Measurements from ENCODE around the gene PAQR9.

PAQR9 gene

DNA sequence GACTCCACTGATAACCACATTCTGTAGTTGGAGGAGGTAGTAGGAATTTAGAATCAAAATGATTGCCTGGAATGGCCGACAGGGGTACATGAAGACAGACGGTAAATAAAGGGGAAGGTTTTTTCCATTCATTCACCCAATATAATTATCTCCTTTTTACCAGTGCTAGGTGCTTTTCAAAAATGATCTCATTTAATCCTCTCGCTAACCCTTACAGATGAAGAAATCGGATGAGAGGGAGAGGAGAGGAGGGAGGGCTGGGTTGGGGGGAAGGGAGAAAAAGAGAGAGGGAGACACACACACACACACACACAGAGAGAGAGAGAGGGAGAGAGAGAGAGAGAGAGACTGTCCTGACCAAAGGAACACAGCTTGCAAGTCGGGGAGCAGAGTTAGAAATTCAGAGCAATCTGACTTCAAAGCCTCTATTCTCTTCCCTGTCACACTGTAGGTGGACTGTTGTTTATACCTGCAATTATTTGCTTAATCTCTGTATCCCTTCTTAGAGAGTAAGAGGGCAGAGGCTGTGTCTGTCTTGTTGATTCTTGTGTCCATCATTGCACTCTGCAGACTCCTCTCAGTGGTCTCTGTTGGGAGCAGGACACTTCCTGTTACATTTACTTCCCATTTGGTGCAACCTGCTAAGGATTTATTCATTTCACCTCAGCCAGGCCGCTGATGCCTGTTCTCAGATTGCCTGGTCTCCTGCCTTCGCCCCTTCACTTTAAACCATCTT is 18.7 kb upstream of the PAQR9 start:
- no peak for DNase-seq (ENCODE audit: low read depth)

DNA sequence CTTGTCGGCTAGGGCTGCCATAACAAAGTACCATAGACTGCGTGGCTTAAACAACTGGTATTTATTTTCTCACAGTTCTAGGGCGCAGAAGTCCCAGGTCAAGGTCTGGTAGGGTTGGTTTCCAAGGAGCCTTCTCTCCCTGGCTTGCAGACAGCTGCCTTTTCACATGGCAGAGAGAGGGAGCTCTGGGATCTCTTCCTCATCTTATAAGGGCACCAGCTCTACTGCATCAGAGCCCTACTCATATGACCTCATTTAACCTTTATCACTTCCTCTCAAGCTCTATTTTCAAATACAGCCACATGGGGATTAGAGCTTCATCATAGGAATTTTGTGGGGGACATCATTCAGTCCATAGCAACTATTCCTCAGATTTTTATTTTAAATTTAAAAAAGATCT is 17.6 kb upstream of the PAQR9 start:
- no peak for DNase-seq (ENCODE audit: low read depth)

- DNase-seq (ENCODE audit: low read depth), result peak; percentile 48
Observed at GRCh38 chr3:142977399-142977728, 13.9 kb upstream of the PAQR9 start.

- DNase-seq (ENCODE audit: low read depth), result peak; percentile 95
Observed at GRCh38 chr3:142976621-142977398, 13.3 kb upstream of the PAQR9 start.

GRCh38 chr3:142975316-142975995 is 12.0 kb upstream of the PAQR9 start:
- no peak for DNase-seq (ENCODE audit: low read depth)

DNA sequence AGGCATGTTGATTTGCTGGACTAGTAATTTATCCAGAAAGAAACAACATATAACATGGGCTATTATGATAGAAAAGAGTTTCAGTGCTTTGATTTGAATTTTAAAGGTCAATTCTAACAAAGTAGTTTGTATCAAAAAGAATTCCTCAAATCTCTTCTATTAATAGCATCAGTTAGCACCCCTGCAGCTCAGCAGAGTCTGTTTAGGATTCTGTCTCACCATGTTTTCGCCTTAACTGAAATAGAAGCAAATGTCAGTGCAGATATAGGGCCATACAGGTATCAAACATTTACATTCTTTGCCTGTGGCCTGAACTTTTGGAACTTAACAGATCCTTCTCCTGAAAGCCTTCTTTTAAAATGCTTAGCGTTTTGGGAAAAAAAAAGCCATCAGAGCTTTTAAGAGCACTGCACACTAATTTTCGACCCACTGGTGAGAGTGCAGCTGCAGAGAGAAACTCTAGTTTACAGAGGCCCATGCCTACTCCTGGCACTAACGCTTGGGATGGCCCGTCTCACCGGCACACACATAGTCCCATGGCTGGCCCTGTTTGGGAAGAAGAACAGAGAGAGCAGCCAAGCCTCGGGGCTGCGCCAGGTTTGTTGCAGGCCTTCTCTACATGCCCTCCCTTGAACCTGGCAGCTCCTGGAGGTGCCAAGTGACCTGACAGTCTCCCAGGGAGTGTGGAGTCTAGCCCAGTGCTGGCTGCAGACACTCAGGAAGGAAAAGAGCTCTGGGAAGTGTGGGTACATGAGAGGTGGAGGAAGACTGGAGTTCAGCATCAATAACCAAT is 9.9 kb upstream of the PAQR9 start:
- no peak for DNase-seq (ENCODE audit: low read depth)

GRCh38 chr3:142972092-142972753 is 8.7 kb upstream of the PAQR9 start:
- DNase-seq (ENCODE audit: low read depth), result no peak

- DNase-seq (ENCODE audit: low read depth), result no peak
Observed at GRCh38 chr3:142971431-142971830, 8.0 kb upstream of the PAQR9 start.

- no peak for DNase-seq (ENCODE audit: low read depth)
Observed at GRCh38 chr3:142968319-142969025, 5.0 kb upstream of the PAQR9 start.

DNA sequence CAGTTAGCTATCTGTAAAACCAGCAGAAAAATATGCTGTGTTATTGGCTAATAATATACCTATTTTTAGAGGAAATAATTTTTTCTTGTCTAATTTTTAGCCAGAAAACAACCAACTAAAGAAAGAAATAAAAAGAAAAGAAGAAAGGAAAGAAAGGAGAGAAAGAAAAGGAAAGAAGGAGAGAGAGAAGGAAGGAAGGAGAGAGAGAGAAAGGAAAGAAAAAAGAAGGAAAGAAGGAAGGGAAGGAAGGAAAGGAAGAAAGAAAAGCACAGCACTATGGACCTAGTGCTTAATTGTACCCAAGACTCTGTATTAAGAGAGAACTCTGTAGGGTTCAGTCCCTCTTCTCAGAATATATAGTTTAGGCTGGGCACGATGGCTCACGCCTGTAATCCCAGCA is 3.3 kb upstream of the PAQR9 start:
- DNase-seq (ENCODE audit: low read depth), result no peak

DNA sequence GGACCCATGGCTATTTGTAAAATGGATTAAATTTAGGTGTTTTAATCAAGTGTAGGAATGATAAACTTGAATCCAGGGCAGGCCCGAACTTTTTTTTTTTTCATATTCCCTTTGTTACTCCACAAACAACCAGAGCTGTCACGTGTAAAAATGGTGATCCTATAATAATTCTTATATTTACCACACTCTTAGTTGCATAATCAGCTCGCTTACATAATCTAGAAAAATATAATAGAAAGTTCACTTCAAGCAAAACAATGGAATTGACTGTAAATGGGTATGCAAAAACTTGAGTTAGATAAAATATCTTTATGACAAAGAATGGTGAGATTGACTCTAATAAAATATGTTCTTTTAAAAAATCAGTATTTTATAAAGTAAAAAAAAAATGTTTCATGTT is 2.1 kb upstream of the PAQR9 start:
- DNase-seq (ENCODE audit: low read depth), result no peak

- no peak for DNase-seq (ENCODE audit: low read depth)
Observed at GRCh38 chr3:142963234-142963515, 299 bp downstream of the PAQR9 start.

DNA sequence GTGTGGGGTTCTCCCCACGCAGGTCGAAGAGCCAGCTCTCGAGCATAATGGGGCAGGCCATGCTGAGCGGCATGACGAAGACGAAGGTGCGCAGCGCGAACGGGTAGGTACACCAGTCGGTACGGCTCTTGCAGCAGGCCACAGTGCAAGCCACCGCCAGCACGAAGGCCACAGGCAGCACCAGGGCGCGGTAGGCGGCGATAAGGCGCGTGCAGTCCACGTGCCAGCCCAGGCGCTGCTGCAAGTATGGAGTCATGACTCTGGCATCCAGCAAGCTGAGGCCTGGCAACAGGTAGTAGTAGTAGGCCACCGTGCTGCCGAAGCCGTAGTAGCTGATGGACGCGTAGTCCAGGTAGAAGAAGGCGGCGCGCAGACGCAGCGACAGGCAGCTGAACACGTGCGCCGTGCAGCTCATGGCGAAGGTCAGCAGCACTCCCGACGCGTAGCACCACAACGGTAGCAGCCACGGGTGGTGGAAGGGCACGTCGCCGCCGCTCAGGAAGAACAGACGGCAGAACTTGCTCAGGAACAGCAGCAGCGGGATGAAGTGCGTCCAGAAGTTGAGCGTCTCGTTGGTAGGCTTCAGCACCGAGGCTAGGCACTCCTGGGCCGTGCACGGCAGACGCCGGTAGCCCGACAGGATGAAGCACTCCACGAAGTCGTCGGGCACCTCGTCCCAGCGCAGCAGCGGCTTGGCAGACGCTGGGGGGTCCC is 797 bp downstream of the PAQR9 start:
- DNase-seq (ENCODE audit: low read depth), result no peak

- no peak for DNase-seq (ENCODE audit: low read depth)
Observed at GRCh38 chr3:142962175-142962519, 1.3 kb downstream of the PAQR9 start.

DNA sequence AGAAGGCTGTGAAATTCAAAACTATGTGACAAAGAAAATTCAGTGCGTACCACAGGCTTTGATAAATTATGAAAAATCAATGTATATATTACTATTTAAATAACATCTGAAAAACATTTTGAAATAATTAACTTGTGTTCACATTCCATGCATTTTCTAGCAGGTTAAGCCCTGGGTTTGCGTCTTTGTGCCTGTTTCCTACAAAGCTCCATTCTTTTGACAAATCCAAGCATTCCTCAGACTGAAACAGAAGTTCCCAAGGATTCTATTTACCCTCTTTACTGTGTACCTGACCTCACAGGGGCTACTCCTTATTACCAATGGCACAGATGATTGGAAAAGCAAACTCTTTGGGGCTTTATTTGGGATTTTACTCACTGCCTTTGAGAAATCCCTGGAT is 1.9 kb downstream of the PAQR9 start:
- DNase-seq (ENCODE audit: low read depth), result no peak

GRCh38 chr3:142960322-142960850 is 3.1 kb downstream of the PAQR9 start:
- DNase-seq (ENCODE audit: low read depth), result no peak

DNA sequence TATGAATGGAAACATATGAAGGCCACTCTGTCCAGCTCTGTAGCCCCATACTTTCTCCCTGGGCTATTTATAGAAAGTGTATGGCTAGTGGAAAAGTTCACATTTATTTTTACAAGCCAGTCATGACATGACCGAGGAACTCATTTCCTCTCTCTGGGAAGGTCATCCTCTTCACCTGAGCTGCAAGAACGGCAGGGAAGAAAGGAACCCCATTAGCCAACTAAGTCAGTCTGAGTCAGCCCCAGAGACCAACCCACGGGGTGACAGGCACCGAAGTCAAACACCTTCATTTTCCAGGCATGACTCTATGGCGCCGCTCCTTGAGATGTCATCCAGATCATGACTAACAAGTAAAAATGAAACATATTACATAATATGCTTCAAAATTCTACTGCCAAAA is 4.8 kb downstream of the PAQR9 start:
- peak; percentile 47 for DNase-seq (ENCODE audit: low read depth)

DNA sequence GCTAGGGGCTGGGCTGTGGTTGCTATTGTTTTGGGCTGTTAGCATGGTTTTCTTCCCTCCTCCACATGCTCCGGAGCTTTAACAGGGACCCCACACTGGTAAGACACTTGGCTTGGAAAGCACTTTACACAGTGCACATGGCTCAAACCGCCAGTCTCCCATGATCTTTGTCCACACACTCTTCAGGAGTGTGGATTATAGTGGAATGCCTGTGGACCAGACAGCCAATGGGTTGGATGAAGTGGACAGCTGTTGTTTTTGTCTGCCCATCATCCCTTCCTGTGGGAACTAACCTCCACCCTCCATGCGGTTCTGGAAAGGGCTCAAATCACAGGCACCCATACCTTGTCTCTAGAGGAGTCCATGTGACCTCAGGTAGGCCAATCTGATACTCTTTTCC is 10.0 kb downstream of the PAQR9 start:
- DNase-seq (ENCODE audit: low read depth), result no peak

- no peak for DNase-seq (ENCODE audit: low read depth)
Observed at GRCh38 chr3:142952272-142953193, 10.9 kb downstream of the PAQR9 start.

- no peak for DNase-seq (ENCODE audit: low read depth)
Observed at GRCh38 chr3:142951794-142952193, 11.7 kb downstream of the PAQR9 start.

All from EH (cell line).